ENCODE measurements around the gene SUN1.

- TF ChIP-seq CTCF (IDR thresholded peaks at IDR 0.05) = no peak
- TF ChIP-seq POLR2A (IDR thresholded peaks at IDR 0.05) = no peak
Measured at GRCh38 chr7:859359-860030, 27.2 kb downstream of the SUN1 start.

Data from uterus (tissue), 2 donors.